EL (cell line): Measurements from ENCODE around the gene LIN9.
"Not testable (repeated sequence)": the region's sequence is repeated elsewhere in the genome, so short reads cannot be mapped to it uniquely, and the experiment has no call there.

Source experiments
- DNase-seq: peaks from one replicate; pipeline ENCODE4 v3.0.0-alpha.2; 2016

LIN9 gene

GRCh38 chr1:226318471-226318870 lies 9.5 kb upstream of the LIN9 start:
- no peak for DNase-seq

DNA sequence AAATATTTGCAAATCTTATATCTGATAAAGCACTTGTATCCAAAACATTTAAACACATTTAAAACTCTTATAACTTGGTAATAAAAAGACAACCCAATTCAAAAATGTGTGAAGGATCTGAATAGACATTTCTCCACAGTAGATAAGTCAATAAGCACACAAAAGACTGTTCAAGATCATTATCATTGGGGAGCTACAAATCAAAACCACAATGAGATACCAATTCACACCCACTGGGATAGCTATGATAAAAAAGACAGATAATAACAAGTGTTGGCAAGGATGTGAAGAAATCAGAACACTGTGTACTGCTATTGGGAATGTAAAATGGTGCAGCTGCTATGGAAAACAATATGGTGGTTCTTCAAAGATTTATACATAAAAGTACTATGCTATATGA lies 5.1 kb upstream of the LIN9 start:
- DNase-seq = no peak

DNA sequence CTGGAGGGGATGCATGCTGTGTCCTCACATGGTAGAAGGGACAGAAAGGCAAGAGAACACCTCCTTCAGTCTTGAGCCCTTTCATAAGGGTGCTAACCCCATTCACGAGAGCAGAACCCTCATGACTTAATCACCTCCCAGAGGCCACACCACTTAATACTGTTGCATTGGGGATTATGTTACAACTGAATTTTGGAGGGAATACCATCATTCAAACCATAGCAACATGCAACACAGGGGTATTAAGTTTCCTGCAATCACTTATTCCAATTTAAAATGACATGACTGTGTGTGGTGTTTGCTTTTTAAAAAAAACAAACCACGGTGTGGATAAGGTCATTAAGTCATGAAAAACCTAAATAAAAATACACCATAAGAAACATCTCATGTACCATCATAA lies 3.1 kb upstream of the LIN9 start:
- DNase-seq = no peak

DNA sequence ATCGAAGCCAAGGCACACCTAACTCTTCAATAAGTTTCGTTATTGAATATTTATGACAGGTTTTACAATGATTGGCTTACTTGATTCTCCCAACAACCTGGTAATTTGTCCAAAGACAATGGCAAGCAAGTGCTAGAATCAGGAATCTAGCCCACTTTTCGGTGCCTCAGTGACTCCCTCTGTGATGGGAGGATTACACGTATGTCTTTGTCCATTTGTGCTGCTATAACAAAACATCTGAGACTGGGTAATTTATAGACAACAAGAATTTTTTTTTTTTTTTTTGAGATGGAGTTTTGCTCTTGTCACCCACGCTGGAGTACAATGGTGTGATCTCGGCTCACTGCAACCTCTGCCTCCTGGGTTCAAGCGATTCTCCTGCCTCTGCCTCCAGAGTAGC lies 2.4 kb upstream of the LIN9 start:
- DNase-seq = no peak

DNA sequence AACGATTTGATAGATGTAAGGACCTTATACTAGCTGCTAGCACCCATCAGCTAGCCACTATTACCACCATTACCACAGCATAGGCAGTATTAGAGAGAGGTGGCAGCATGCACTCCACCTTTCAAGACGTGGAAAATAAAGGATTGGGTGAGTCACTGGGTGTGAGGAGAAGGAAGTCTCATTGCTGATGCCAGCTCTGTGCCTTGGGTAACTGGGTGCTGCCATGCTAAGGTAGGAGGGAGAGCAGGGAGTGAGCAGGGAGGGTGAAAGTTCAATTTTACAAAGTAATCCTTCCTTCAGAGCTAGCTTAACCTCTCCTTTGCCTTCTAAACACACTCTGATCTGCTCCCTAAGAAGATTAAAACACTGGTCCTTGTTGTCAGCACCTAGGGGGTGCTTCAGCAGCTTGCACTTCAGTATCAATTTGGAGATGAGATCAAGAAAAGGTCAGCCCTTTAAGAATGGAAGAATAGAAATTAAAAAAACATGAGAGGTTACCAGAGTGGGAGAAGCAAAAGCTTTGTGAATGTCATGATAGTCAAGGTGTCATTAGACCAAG lies 1.8 kb upstream of the LIN9 start:
- no peak for DNase-seq

DNA sequence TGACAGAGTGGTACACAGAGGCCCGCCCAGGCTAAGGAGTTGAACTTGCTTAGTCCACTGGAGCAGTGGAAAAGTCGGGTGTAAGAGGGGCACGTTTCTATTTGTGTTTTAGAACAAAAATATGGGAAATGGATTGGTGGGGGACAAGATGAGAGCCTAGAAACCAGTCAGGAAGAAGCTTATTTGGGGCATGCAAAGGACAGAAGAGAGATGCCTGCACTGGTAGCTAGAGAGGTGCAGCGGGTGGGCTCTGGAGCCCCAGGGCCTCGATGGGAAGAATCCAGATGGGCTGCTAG lies 1.2 kb upstream of the LIN9 start:
- DNase-seq = no peak

GRCh38 chr1:226309398-226310244 lies 657 bp upstream of the LIN9 start:
- peak; percentile 51 for DNase-seq

DNA sequence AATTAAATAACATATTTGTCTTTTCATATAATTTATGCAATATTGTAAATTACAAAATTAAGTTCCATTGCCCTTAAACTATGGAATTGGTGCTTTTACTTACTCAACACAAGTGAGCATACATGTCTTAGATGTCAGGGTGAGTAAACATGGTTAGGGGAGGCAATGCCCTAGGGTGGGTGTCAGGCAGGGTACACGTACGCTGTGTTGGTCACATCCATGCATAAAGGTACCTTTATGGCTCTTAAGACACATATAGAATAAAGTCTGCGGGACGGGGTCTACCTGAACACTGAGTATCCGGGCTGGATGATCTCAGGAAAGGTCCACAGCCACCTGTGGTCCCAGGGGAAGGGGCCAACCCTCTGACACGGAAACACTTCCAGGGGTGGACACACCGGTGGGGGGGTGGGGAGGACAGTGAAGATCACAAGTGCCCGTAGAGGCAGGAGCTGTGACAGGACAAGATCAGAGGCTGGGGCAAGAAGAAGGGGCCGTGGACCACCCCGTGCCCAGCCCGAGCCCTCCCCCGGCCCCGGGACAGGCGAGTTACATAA lies 720 bp downstream of the LIN9 start:
- DNase-seq = no peak

DNA sequence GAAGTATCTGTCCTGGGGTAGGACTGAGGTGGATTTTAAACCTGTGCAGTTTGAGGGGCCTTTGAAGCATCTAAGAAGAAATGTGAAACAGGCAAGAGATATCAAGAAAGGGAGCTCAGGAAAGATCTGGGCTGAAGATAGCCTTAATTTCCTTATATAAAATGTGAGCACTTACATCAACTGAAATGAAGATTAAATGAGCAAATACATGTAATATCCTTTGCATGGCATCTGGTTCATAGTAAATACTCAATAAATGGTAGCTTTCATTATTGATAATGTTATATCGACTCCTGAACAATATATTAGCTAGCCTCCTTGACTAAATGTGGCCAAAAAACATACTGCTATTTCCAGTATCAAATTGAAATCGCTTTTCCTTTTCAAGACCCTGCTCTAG lies 2.5 kb downstream of the LIN9 start:
- DNase-seq = no peak

- no peak for DNase-seq
Observed at GRCh38 chr1:226305184-226305583, 3.8 kb downstream of the LIN9 start.

GRCh38 chr1:226304291-226304955 lies 4.5 kb downstream of the LIN9 start:
- DNase-seq = no peak

DNA sequence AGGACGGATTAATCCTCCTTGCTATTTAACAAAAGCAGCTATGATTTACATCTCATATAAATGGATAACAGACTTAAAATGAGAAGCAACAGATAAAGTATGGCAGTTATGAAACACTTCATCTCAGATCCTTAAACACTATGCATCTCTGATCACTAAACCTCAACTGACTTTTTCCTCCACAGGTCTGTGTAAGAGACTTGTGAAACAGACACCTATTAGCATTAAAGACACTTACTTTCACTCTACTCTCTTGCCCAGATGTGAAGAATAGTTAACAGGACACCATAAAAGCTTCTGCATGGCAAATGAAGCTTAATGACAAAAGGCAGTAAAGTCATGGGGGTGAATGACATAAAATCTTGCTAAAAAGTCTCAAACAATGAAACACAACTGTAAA lies 6.2 kb downstream of the LIN9 start:
- DNase-seq = no peak

DNA sequence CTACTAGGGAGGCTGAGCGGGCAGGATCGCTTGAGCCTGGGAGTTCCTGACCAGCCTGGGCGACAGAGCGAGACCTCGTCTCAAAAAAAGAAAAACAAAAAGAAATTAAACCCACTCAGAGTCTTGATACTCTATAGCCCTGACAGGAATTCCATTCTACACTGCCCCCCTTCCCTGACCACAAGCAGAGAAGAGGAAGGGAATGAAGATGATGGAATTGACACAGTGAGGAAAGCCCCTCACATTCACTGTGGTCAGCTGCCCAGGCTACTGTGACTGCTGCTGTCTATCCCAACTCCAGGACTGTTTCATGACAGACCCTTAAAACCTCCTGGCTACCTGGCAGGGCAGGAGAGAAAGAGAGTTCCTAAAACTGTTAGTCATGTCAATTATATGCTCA lies 12.1 kb downstream of the LIN9 start:
- no peak for DNase-seq

GRCh38 chr1:226293553-226293920 lies 15.4 kb downstream of the LIN9 start:
- DNase-seq = no peak

GRCh38 chr1:226292874-226293552 lies 16.0 kb downstream of the LIN9 start:
- no peak for DNase-seq

- DNase-seq = no peak
Observed at GRCh38 chr1:226287587-226287986, 21.4 kb downstream of the LIN9 start.

GRCh38 chr1:226281058-226281457 lies 27.9 kb downstream of the LIN9 start:
- DNase-seq = no peak

- DNase-seq = no peak
Observed at GRCh38 chr1:226279498-226279897, 29.5 kb downstream of the LIN9 start.

DNA sequence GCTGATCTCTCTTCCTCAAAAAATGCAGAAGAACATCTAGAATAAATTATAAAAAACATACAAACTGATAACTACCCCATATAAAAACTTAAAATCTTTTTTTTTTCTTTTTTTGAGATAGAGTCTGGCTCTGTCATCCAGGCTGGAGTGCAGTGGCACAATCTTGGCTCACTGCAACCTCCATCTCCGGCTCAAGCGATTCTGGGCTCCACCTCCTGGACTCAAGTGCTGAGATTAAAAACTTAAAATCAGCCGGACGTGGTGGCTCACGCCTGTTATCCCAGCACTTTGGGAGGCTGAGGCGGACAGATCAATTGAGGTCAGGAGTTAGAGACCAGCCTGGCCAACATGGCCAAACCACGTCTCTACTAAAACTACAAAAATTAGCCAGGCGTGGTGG lies 31.1 kb downstream of the LIN9 start:
- DNase-seq = no peak

DNA sequence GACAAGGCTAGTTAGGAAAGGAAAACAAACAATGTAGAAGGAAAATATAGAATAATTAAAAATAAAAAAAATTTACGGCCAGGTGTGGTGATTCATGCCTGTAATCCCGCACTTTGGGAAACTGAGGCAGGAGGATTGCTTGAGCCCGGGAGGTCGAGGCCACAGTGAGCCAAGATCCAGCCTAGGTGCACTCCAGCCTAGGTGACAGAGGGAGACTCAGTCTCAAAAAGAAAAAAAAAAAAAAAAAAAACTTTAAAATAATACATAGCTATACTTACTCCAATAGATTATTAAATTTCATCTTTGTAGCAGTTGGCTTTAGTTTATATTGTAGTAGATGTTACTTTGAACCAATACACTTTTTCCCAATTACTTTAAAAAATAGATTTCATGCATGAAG lies 32.0 kb downstream of the LIN9 start:
- DNase-seq = no peak

GRCh38 chr1:226276077-226276682 lies 32.8 kb downstream of the LIN9 start:
- no peak for DNase-seq

GRCh38 chr1:226274138-226274537 lies 34.8 kb downstream of the LIN9 start:
- DNase-seq = no peak

GRCh38 chr1:226272233-226272902 lies 36.6 kb downstream of the LIN9 start:
- not testable (repeated sequence) for DNase-seq
